Measurements from ENCODE around the gene FBXO8.

Gene FBXO8

DNA sequence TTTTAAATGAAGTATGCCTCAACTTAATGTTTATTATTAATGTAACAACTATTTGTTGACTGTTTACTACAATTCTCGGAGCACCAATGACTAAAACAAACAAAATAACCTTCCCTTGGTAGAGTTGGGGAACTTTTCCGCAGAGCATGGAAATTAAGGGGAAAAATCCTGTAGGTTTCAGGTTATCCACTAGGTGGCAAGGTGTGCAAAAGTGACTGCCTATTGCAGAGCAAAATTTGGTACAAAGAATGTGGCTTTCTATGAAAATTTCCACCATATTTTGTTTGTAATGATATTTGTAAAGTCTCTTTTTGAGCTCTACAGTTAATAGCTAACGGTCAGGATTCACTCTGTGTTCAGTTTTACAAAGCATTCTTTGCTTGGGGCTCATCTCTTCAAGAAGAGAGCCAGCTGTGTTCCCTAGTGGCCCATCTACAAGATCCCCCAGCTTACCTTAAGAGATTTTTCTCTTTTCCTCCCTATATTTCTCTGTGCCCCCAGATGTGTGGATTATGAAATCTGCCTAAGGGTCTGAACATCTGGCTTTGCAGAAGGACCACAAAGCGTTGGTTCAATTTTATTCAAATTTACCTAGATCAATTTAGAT, 61.1 kb downstream of the FBXO8 start:
- no peaks in the 10 kb centered on the region for H3K36me3 ChIP-seq
- H3K9me3 ChIP-seq (ENCODE audit: severe bottlenecking), result no peaks in the 10 kb centered on the region
- TF ChIP-seq, protein P1, sequence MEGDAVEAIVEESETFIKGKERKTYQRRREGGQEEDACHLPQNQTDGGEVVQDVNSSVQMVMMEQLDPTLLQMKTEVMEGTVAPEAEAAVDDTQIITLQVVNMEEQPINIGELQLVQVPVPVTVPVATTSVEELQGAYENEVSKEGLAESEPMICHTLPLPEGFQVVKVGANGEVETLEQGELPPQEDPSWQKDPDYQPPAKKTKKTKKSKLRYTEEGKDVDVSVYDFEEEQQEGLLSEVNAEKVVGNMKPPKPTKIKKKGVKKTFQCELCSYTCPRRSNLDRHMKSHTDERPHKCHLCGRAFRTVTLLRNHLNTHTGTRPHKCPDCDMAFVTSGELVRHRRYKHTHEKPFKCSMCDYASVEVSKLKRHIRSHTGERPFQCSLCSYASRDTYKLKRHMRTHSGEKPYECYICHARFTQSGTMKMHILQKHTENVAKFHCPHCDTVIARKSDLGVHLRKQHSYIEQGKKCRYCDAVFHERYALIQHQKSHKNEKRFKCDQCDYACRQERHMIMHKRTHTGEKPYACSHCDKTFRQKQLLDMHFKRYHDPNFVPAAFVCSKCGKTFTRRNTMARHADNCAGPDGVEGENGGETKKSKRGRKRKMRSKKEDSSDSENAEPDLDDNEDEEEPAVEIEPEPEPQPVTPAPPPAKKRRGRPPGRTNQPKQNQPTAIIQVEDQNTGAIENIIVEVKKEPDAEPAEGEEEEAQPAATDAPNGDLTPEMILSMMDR (IDR thresholded peaks at IDR 0.05; ENCODE audit: low read depth, low read length), result peak; percentile 64
- no peak overlapping the region for H3K27ac ChIP-seq
- H3K4me3 ChIP-seq (ENCODE audit: low read depth, low read length), result no peak overlapping the region
- no peaks in the 10 kb centered on the region for H3K27me3 ChIP-seq (ENCODE audit: insufficient read depth, low read depth, severe bottlenecking)
- no peak for DNase-seq

DNA sequence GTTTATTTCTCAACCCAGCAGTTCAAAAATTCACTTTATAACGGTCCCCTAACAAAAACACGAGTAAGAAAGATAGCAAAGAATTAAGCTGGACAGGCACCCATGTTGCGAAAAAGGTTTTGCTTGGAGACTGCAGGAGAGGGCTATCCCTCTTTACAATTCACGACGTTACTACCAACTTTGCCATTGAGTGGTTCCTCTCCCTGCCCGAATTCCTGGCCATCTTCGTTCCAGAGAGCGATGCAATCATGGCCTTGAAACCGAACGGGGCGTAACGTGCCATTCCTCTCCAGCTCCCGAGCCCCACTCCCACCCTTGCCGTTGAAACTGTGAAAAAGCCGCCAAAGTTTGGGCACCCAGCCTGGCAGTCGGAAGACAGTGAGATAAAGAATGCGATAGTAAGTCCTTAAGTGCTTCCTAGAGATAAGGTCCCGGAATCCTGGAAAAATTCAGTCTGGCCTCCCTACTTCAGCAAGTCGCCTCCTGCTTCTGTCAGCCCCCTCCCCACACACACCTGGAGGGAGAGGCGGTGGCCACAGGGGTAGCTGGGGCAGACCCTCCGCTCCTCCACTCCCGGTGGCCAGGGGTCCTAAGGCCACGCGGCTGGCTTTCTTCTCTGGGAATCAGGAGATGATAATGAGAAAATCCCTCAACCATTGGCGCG, 65.2 kb downstream of the FBXO8 start:
- no peaks in the 10 kb centered on the region for H3K9me3 ChIP-seq (ENCODE audit: severe bottlenecking)
- H3K36me3 ChIP-seq, result no peaks in the 10 kb centered on the region
- no peak overlapping the region for H3K27ac ChIP-seq
- H3K4me3 ChIP-seq (ENCODE audit: low read depth, low read length), result no peak overlapping the region
- TF ChIP-seq, protein P1 (IDR thresholded peaks at IDR 0.05; ENCODE audit: low read depth, low read length), result no peak
- no peaks in the 10 kb centered on the region for H3K27me3 ChIP-seq (ENCODE audit: insufficient read depth, low read depth, severe bottlenecking)
- DNase-seq, result no peak

DNA sequence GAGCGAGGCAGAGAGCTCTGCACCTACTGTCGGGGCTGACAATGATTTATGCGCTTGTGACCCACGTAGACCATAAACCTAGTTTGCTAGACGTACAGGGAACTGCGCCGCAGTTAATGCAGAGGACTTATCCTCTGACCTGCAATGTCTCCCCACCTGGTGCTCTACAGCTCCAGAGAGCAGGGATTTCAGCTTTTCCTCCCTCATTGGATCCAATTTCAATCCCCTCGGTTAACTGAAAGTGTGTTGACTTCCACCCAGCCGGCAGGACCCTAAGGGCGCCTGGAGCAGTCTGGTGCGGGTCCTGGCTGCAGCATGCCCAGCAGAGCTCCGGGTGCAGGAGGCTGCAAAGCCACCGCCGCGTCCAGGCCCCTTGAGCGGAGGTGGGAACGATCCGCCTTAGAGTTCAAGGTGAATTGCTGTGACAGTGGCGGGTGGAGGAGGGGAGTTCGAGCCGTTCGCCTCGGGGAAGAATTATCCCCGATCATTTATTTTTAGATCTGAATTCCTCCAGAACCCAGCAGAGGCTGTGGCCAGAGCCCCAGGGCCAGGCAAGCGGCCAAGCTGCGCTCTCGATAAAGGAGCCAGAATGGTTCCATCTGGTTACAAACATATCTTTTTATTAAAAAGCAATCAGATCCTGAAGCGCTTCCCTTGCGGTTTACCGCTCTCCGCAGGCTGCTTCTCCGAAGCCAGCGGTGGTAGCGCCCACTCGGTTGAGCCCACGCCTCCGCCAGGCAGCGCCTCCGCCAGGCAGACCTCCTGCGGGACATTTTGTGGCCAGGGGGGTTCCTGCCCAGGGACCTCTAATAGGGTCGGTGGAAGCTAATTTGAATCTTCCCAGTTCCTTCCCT, 66.0 kb downstream of the FBXO8 start:
- Histone ChIP-seq H3K27me3 (ENCODE audit: insufficient read depth, low read depth, severe bottlenecking) (no peaks in the 10 kb centered on the region), H3K4me3 (ENCODE audit: low read depth, low read length) (no peak overlapping the region), H3K36me3 (no peaks in the 10 kb centered on the region), H3K27ac (no peak overlapping the region), H3K9me3 (ENCODE audit: severe bottlenecking) (no peaks in the 10 kb centered on the region)
- DNase-seq, result no peak
- TF ChIP-seq, protein P1 (IDR thresholded peaks at IDR 0.05; ENCODE audit: low read depth, low read length), result no peak

DNA sequence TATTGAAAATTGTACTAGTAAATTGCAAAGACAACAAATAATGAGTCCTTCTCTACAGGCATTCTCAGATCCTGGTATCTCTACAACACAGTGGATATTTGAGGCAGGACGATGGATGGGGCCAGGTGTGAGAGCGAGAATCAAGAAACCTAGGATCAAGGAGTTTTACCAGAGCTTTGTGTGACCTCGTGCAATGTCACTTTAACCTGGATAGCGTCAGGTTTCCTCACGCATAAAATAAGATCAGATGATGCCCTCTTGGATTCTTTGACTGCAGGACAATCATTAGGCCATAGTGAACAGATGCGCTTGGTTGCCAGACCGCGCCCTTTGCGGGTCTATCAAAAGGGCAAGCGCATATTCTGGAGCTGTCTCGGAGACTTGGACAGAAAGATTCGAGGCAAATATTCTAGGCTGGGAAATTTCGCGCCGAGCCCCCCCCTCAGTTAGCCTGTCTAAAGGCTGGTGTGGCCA, 66.6 kb downstream of the FBXO8 start:
- no peaks in the 10 kb centered on the region for H3K36me3 ChIP-seq
- no peaks in the 10 kb centered on the region for H3K27me3 ChIP-seq (ENCODE audit: insufficient read depth, low read depth, severe bottlenecking)
- no peak overlapping the region for H3K4me3 ChIP-seq (ENCODE audit: low read depth, low read length)
- DNase-seq, result no peak
- H3K9me3 ChIP-seq (ENCODE audit: severe bottlenecking), result no peaks in the 10 kb centered on the region
- no peak overlapping the region for H3K27ac ChIP-seq
- TF ChIP-seq, protein P1 (IDR thresholded peaks at IDR 0.05; ENCODE audit: low read depth, low read length), result no peak

DNA sequence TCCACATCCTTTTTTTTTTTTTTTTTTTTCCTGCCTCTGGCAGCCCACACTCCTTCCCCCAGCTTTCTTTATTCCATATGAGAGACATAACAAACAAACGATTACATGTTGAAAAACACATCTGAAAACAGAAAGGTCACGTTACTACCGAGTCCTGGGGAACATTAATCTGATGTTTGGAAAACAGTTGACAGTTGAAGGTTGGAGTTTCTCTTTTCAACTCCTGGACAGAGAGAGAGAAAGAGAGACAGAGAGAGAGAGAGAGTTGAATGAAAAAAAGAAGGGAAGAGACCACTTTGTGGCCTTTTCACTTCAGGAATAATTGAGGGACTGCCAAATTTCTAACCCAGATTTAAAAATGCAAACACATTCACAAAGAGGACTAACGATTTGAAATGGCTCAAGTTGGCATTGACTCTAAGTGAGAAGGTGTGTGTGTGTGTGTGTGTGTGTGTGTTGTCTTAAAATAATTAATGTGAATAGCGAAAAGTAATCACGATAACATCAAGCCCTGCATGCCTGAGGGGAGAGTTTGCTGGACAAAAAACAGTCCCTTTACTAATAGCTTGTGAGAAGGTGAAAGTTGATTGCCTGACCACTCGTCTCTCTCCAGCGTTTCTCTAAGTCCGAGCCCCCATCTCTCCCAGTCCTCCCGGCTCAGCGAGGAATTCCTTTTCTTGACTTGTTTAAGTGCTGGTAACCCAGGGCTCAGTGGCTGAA, 67.3 kb downstream of the FBXO8 start:
- no peaks in the 10 kb centered on the region for H3K27me3 ChIP-seq (ENCODE audit: insufficient read depth, low read depth, severe bottlenecking)
- H3K36me3 ChIP-seq, result no peaks in the 10 kb centered on the region
- TF ChIP-seq, protein P1 (IDR thresholded peaks at IDR 0.05; ENCODE audit: low read depth, low read length), result no peak
- H3K9me3 ChIP-seq (ENCODE audit: severe bottlenecking), result no peaks in the 10 kb centered on the region
- no peak for DNase-seq
- no peak overlapping the region for H3K27ac ChIP-seq
- H3K4me3 ChIP-seq (ENCODE audit: low read depth, low read length), result no peak overlapping the region
